Activated T-cell treated with anti-CD3 and anti-CD28 coated beads, Interleukin-2, amount 50 U/mL, for 4 hours (primary cell): ENCODE data around the gene MMP8. TPM values are rescaled to one million over a fixed set of nuclear protein-coding genes. Genes with fewer than 3 reads are reported as not detected.

Experiments used
- total RNA-seq, 3 donors: library from RNA; stranded (reverse); gene quantifications; one replicate each; pipeline ENCODE4 v1.2.1, GENCODE V29; 2021

Gene MMP8
- total RNA-seq, 3 donors from 2014 or later: not detected

Other genes starting within 250 kb of the MMP8 start
- gene MMP7, start 194.2 kb downstream of the MMP8 start, total RNA-seq: under 1 TPM; 0.19 to 0.53 (median 0.47) TPM
- not detected for gene MMP20, start 99.6 kb downstream of the MMP8 start, total RNA-seq
- gene MMP27, start 19.2 kb downstream of the MMP8 start, total RNA-seq: not detected
- gene MMP10, start 55.7 kb upstream of the MMP8 start, total RNA-seq: under 1 TPM in 1 of 3 donors, not detected in 2; 0.42 TPM
- not detected for gene MMP1, start 73.2 kb upstream of the MMP8 start, total RNA-seq
- not detected for gene MMP3, start 118.7 kb upstream of the MMP8 start, total RNA-seq
- gene MMP12, start 150.0 kb upstream of the MMP8 start, total RNA-seq: not detected
- gene MMP13, start 230.8 kb upstream of the MMP8 start, total RNA-seq: not detected